ENCODE data around the gene KLHDC10. TPM values are rescaled to one million over a fixed set of nuclear protein-coding genes. Genes with fewer than 3 reads are reported as not detected.

The KLHDC10 gene
- total and polyA plus RNA-seq, 2 experiments from 2014 or later: 5.5 to 14.7 TPM

DNA sequence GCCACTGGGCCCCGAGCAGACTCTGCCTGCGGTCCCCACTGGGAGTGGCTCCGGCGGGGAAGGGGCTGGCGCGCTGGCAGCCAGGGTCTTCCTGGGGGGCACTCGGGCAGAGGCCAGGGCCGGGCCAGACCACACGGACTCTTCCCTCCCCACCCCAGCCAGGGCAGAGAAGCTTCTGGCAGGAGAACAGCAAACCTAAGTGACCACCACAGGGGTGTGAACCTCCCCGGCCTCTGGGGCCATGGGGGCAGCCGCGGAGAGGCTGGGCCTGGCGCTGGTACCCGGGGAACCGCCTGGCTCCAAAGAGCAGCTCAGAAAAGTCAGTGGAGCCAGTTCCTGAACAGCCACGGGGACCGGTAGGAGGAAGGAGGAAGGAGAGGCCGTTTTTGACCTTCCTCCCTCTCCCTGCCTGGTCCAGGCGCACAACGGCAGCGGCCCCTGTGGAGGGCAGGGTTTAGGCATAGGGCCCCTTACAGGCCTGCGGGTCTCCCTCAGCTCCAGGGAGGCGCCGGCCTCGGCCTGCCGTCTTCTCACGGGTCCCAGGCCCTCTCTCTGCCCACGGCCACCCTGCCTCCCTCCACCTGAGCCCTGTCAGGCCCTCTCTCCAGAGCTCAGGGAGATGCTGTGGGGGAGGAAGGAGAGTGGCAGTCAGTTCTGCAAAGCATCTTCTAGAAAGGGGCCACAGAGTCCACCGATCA lies 83.0 kb downstream of the KLHDC10 start:
- peaks cover 14% of the 10 kb centered on the region for H3K9me3 Mint-ChIP-seq
- TF ChIP-seq EZH2 (IDR thresholded peaks at IDR 0.05; ENCODE audit: low read depth, unreplicated experiment) (no peak), ZNF114 (CRISPR knock-in tag; IDR thresholded peaks at IDR 0.05) (no peak), NANOG (IDR thresholded peaks at IDR 0.05; ENCODE audit: borderline replicate concordance) (no peak), CREB1 (CRISPR knock-in tag; IDR thresholded peaks at IDR 0.05; ENCODE audit: low read depth) (no peak), ZNF331 (CRISPR knock-in tag; IDR thresholded peaks at IDR 0.05; ENCODE audit: low read depth) (no peak)
- TF ChIP-seq, protein P1, sequence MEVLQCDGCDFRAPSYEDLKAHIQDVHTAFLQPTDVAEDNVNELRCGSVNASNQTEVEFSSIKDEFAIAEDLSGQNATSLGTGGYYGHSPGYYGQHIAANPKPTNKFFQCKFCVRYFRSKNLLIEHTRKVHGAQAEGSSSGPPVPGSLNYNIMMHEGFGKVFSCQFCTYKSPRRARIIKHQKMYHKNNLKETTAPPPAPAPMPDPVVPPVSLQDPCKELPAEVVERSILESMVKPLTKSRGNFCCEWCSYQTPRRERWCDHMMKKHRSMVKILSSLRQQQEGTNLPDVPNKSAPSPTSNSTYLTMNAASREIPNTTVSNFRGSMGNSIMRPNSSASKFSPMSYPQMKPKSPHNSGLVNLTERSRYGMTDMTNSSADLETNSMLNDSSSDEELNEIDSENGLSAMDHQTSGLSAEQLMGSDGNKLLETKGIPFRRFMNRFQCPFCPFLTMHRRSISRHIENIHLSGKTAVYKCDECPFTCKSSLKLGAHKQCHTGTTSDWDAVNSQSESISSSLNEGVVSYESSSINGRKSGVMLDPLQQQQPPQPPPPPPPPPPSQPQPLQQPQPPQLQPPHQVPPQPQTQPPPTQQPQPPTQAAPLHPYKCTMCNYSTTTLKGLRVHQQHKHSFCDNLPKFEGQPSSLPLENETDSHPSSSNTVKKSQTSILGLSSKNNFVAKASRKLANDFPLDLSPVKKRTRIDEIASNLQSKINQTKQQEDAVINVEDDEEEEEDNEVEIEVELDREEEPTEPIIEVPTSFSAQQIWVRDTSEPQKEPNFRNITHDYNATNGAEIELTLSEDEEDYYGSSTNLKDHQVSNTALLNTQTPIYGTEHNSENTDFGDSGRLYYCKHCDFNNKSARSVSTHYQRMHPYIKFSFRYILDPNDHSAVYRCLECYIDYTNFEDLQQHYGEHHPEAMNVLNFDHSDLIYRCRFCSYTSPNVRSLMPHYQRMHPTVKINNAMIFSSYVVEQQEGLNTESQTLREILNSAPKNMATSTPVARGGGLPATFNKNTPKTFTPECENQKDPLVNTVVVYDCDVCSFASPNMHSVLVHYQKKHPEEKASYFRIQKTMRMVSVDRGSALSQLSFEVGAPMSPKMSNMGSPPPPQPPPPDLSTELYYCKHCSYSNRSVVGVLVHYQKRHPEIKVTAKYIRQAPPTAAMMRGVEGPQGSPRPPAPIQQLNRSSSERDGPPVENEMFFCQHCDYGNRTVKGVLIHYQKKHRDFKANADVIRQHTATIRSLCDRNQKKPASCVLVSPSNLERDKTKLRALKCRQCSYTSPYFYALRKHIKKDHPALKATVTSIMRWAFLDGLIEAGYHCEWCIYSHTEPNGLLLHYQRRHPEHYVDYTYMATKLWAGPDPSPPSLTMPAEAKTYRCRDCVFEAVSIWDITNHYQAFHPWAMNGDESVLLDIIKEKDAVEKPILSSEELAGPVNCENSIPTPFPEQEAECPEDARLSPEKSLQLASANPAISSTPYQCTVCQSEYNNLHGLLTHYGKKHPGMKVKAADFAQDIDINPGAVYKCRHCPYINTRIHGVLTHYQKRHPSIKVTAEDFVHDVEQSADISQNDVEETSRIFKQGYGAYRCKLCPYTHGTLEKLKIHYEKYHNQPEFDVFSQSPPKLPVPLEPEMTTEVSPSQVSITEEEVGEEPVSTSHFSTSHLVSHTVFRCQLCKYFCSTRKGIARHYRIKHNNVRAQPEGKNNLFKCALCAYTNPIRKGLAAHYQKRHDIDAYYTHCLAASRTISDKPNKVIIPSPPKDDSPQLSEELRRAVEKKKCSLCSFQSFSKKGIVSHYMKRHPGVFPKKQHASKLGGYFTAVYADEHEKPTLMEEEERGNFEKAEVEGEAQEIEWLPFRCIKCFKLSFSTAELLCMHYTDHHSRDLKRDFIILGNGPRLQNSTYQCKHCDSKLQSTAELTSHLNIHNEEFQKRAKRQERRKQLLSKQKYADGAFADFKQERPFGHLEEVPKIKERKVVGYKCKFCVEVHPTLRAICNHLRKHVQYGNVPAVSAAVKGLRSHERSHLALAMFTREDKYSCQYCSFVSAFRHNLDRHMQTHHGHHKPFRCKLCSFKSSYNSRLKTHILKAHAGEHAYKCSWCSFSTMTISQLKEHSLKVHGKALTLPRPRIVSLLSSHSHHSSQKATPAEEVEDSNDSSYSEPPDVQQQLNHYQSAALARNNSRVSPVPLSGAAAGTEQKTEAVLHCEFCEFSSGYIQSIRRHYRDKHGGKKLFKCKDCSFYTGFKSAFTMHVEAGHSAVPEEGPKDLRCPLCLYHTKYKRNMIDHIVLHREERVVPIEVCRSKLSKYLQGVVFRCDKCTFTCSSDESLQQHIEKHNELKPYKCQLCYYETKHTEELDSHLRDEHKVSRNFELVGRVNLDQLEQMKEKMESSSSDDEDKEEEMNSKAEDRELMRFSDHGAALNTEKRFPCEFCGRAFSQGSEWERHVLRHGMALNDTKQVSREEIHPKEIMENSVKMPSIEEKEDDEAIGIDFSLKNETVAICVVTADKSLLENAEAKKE (CRISPR knock-in tag; IDR thresholded peaks at IDR 0.05): no peak
- TF ChIP-seq, protein P2, sequence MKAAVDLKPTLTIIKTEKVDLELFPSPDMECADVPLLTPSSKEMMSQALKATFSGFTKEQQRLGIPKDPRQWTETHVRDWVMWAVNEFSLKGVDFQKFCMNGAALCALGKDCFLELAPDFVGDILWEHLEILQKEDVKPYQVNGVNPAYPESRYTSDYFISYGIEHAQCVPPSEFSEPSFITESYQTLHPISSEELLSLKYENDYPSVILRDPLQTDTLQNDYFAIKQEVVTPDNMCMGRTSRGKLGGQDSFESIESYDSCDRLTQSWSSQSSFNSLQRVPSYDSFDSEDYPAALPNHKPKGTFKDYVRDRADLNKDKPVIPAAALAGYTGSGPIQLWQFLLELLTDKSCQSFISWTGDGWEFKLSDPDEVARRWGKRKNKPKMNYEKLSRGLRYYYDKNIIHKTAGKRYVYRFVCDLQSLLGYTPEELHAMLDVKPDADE (IDR thresholded peaks at IDR 0.05): no peak
- TF ChIP-seq, protein P3, sequence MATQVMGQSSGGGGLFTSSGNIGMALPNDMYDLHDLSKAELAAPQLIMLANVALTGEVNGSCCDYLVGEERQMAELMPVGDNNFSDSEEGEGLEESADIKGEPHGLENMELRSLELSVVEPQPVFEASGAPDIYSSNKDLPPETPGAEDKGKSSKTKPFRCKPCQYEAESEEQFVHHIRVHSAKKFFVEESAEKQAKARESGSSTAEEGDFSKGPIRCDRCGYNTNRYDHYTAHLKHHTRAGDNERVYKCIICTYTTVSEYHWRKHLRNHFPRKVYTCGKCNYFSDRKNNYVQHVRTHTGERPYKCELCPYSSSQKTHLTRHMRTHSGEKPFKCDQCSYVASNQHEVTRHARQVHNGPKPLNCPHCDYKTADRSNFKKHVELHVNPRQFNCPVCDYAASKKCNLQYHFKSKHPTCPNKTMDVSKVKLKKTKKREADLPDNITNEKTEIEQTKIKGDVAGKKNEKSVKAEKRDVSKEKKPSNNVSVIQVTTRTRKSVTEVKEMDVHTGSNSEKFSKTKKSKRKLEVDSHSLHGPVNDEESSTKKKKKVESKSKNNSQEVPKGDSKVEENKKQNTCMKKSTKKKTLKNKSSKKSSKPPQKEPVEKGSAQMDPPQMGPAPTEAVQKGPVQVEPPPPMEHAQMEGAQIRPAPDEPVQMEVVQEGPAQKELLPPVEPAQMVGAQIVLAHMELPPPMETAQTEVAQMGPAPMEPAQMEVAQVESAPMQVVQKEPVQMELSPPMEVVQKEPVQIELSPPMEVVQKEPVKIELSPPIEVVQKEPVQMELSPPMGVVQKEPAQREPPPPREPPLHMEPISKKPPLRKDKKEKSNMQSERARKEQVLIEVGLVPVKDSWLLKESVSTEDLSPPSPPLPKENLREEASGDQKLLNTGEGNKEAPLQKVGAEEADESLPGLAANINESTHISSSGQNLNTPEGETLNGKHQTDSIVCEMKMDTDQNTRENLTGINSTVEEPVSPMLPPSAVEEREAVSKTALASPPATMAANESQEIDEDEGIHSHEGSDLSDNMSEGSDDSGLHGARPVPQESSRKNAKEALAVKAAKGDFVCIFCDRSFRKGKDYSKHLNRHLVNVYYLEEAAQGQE (IDR thresholded peaks at IDR 0.05; ENCODE audit: unreplicated experiment): no peak
- Histone ChIP-seq H3K36me3 (ENCODE audit: insufficient read depth) (no peaks in the 10 kb centered on the region), H4K20me1 (replicated peaks; ENCODE audit: insufficient read depth) (no peaks in the 10 kb centered on the region), H3K4me1 (ENCODE audit: insufficient read depth) (no peaks in the 10 kb centered on the region), H3K79me2 (replicated peaks; ENCODE audit: insufficient read depth) (no peaks in the 10 kb centered on the region), H3K27me3 (ENCODE audit: insufficient read depth) (no peaks in the 10 kb centered on the region), H3K4me3 (no peak overlapping the region), H3F3A (replicated peaks; ENCODE audit: low read depth) (0 out of 2 replicates have a peak, but pooled peaks cover 2% of the 10 kb centered on the region), H3K27ac (ENCODE audit: low read depth) (no peak overlapping the region), H3K9me2 (ENCODE audit: insufficient read depth) (no peaks in the 10 kb centered on the region), H2AFZ (no peak overlapping the region; the same call in 1 of the 2 replicates), H3K4me2 (no peak overlapping the region)
- H3K4me3 Mint-ChIP-seq: no peak overlapping the region
- H3K27ac Mint-ChIP-seq: no peak overlapping the region
- DNase-seq (ENCODE audit: low spot score) (peak; percentile 32), ATAC-seq (peak; percentile 34)
- H3K36me3 Mint-ChIP-seq (ENCODE audit: low read depth): peaks cover 19% of the 10 kb centered on the region; the same call in 2 of the 3 replicates
- peaks cover 16% of the 10 kb centered on the region for H3K27me3 Mint-ChIP-seq (ENCODE audit: insufficient read depth, low read depth, poor library complexity)
- H3K4me1 Mint-ChIP-seq: peaks cover 3% of the 10 kb centered on the region; the same call in 2 of the 3 replicates
